Right lobe of liver (tissue), 4 donors: ENCODE data around the gene ALDH1A1.

ENCODE experiments used
- CTCF ChIP-seq, 4 donors: fragments of 200-600 bp in 3 of 4; fragments of 450-650 bp in 1 of 4; IDR thresholded peaks; one replicate each; pipeline versions ENCODE4 v1.5.1 to v1.8.0; 2016 to 2022; ENCODE audit warnings: antibody characterized with exemption in 4 of 4, mild to moderate bottlenecking in 2 of 4
- POLR2A ChIP-seq: fragments of 450-650 bp; IDR thresholded peaks from one replicate; pipeline ENCODE4 v1.6.1; 2017; ENCODE audit warnings: antibody characterized with exemption, mild to moderate bottlenecking
- donor health status: DM: no; HTN: no; CAD: no.
- donor health status: DM: no; HTN: no; CAD: no.
- donor health status: DM: no; HTN: yes; CAD: no.

- TF ChIP-seq CTCF (IDR thresholded peaks at IDR 0.05) = no peak
- TF ChIP-seq POLR2A = no peak
Observed at GRCh38 chr9:72880821-72881220, 72.0 kb downstream of the ALDH1A1 start.
